Stomach smooth muscle (tissue), 2 donors: ENCODE measurements around the gene ZBTB8B.
"Not testable (repeated sequence)": the region's sequence is repeated elsewhere in the genome, so short reads cannot be mapped to it uniquely, and the experiment has no call there.

Source experiments
- H3K27ac ChIP-seq: one replicate; pipeline ENCODE4 v1.7.0; 2013; ENCODE audit warnings: mild to moderate bottlenecking, low read length, inconsistent platforms
- H3K27me3 ChIP-seq, 2 donors: one replicate each; pipeline ENCODE4 v1.7.0; 2013; ENCODE audit warnings: low read length in 2 of 2; ENCODE audit not compliant: insufficient read depth in 2 of 2, control insufficient read depth in 1 of 2
- H3K36me3 ChIP-seq, 2 donors: one replicate each; pipeline ENCODE4 v1.7.0; 2013; ENCODE audit warnings: low read length in 2 of 2; ENCODE audit not compliant: control insufficient read depth in 2 of 2, insufficient read depth in 2 of 2
- H3K4me1 ChIP-seq: one replicate; pipeline ENCODE4 v1.7.0; 2013; ENCODE audit warnings: low read length; ENCODE audit not compliant: control insufficient read depth, insufficient read depth
- H3K4me3 ChIP-seq, 2 donors: one replicate each; pipeline ENCODE4 v1.7.0; 2013; ENCODE audit warnings: low read length in 2 of 2
- H3K9ac ChIP-seq, 2 donors: one replicate each; pipeline ENCODE4 v1.7.0; 2013; ENCODE audit warnings: low read length in 2 of 2, mild to moderate bottlenecking in 1 of 2
- H3K9me3 ChIP-seq, 2 donors: one replicate each; pipeline ENCODE4 v1.7.0; 2013; ENCODE audit warnings: low read length in 2 of 2; ENCODE audit not compliant: control insufficient read depth in 2 of 2
- donor health status: healthy.
- donor health status: Pancreatic carcinoma.

Gene ZBTB8B

GRCh38 chr1:32464716-32465577, at the start of gene ZBTB8B:
TSS of gene ZBTB8B (plus strand) at chr1:32465072. CDS start at chr1:32470625, 5,553 bp downstream.
- peak within 1 kb of the TSS in 1 of 2 donors; percentile 6 for H3K9ac ChIP-seq
- no peaks in the 10 kb centered on the region for H3K36me3 ChIP-seq
- no peaks in the 10 kb centered on the region for H3K9me3 ChIP-seq
- H3K4me1 ChIP-seq: peaks cover 14% of the 10 kb centered on the region
- no peak within 1 kb of the TSS for H3K27ac ChIP-seq
- H3K27me3 ChIP-seq: peaks cover 18 to 35% of the 10 kb centered on the region in 2 donors
- H3K4me3 ChIP-seq: peak within 1 kb of the TSS; percentile 74 to 85

GRCh38 chr1:32421775-32422174, 43.1 kb upstream of the ZBTB8B start:
- H3K9me3 ChIP-seq: no peaks in the 10 kb centered on the region
- H3K4me1 ChIP-seq: peaks cover 6% of the 10 kb centered on the region
- H3K36me3 ChIP-seq: no peaks in the 10 kb centered on the region
- H3K27ac ChIP-seq: no peak overlapping the region
- H3K9ac ChIP-seq: no peak overlapping the region
- no peak overlapping the region for H3K4me3 ChIP-seq
- H3K27me3 ChIP-seq: peaks cover 22 to 26% of the 10 kb centered on the region in 2 donors

DNA sequence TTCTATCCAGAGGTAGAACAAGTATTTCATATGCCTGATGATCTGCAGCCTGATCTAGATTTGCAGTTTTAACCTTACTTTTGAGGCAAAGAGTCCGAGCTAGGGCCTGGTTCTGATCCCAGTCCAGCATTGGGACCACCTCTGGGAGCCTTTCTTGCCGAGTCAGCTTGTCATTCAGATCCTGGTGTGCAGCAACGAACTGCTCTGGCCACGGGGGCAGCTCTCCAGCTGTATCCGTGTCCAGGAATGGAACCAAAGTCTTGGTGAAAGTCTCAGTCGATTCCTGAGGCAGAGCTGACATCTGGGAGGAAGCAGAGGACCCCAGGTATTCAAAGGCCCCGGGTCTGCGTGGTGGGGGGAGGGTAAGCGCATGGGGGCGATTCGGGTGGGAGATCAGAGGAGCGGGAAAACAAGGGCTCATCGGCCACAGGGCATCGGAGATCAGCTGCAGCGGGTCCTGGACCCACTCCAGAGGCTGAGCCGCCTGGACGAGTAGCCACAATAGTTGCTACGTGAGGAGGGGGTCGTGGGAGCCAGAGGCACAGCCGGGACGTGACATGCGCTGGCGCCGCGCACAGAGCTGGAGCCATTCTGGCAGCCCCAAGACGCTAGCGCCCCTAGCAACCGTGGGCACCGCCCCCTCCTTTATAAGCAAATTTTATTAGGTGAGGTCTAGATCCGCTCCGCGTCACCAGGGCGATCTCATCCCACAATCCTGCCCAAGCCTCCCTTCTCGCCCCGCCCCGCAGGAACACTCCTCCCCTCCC, 38.2 kb upstream of the ZBTB8B start:
- H3K4me3 ChIP-seq: peak overlapping the region in 1 of 2 donors; percentile 44

DNA sequence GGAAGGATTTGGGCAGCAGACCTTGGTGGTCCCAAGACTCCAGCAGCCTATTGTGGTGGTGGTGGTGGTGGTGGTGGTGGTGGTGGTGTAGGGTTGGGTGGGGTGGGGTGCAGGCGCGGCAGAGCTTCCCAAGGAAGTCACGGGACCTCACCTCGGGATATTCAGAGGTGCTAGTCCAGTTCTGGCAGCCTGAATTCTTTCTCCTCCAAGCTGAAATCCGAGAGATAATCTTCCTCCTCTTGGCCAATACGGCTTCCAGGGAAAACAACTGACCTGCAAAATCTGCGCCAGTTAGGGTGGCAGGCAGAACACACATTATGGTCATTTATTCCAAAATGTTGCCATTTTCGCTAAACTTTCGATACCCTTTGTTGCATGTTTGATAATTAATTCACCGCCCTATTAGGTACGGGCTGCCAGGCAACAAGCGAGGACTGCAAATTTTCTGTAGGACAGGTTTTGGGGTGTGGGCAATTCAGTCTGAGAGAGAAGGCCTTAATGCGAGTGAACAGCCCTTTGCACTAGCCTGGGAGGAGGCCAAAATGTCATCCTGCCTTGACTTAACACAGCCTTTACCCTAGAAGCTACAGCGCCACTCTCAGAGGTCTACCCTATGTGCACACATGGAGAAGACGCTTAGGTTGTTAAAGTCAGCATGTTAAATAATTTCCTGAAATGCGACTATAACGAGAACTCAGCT, 37.5 kb upstream of the ZBTB8B start:
- H3K9me3 ChIP-seq: no peaks in the 10 kb centered on the region
- no peaks in the 10 kb centered on the region for H3K36me3 ChIP-seq
- no peak overlapping the region for H3K9ac ChIP-seq
- no peak overlapping the region for H3K27ac ChIP-seq
- H3K4me1 ChIP-seq: peaks cover 9% of the 10 kb centered on the region
- H3K27me3 ChIP-seq: peaks cover 23 to 33% of the 10 kb centered on the region in 2 donors
- no peak overlapping the region for H3K4me3 ChIP-seq

More for the DNA sequence above, 38.2 kb upstream of the ZBTB8B start:
- H3K9me3 ChIP-seq: no peaks in the 10 kb centered on the region
- H3K4me1 ChIP-seq: peaks cover 9% of the 10 kb centered on the region
- H3K36me3 ChIP-seq: no peaks in the 10 kb centered on the region
- H3K27me3 ChIP-seq: peaks cover 23 to 33% of the 10 kb centered on the region in 2 donors
- H3K27ac ChIP-seq: no peak overlapping the region
- H3K9ac ChIP-seq: no peak overlapping the region

- no peaks in the 10 kb centered on the region for H3K36me3 ChIP-seq
- H3K4me3 ChIP-seq: no peak overlapping the region
- no peak overlapping the region for H3K27ac ChIP-seq
- H3K9me3 ChIP-seq: no peaks in the 10 kb centered on the region
- H3K9ac ChIP-seq: no peak overlapping the region
- peaks cover 1 to 6% of the 10 kb centered on the region in 2 donors for H3K27me3 ChIP-seq
- peaks cover 1% of the 10 kb centered on the region for H3K4me1 ChIP-seq
Observed at GRCh38 chr1:32431736-32432400, 33.0 kb upstream of the ZBTB8B start.

DNA sequence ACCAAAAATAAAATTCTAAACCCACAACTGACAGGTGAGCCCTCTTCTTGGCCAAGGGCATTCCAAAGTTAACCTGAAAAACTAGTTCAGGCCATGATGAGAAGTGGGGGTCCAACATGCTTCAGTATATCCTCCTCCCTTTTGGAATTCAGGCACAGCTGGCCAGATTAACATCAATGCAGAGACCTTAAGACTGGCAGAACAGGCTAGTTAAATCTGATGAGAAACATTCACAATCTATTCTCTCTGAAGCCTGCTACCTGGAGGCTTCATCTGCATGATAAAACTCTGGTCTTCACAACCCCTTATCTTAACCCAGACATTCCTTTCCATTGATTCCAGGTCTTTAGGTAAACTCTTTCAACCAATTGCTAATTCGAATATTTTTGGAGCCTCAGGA, 26.7 kb upstream of the ZBTB8B start:
- H3K27me3 ChIP-seq: peaks cover 0 to 7% of the 10 kb centered on the region in 2 donors
- no peak overlapping the region for H3K4me3 ChIP-seq
- H3K9ac ChIP-seq: no peak overlapping the region
- H3K27ac ChIP-seq: no peak overlapping the region
- H3K9me3 ChIP-seq: peaks cover 4 to 5% of the 10 kb centered on the region in 2 donors
- H3K4me1 ChIP-seq: no peaks in the 10 kb centered on the region
- no peaks in the 10 kb centered on the region for H3K36me3 ChIP-seq

- not testable (repeated sequence) for H3K36me3 ChIP-seq, H3K9ac ChIP-seq, H3K4me3 ChIP-seq
Observed at GRCh38 chr1:32438777-32439176, 26.1 kb upstream of the ZBTB8B start.

GRCh38 chr1:32441467-32441866, 23.4 kb upstream of the ZBTB8B start:
- not testable (repeated sequence) for H3K36me3 ChIP-seq, H3K27me3 ChIP-seq, H3K9ac ChIP-seq, H3K4me3 ChIP-seq, H3K4me1 ChIP-seq, H3K9me3 ChIP-seq, H3K27ac ChIP-seq

More at GRCh38 chr1:32438777-32439176, 26.1 kb upstream of the ZBTB8B start:
- H3K4me1 ChIP-seq, H3K9me3 ChIP-seq, H3K27ac ChIP-seq, H3K27me3 ChIP-seq: not testable (repeated sequence)

GRCh38 chr1:32447469-32448185, 17.2 kb upstream of the ZBTB8B start:
- Histone ChIP-seq H3K4me1 (peaks cover 4% of the 10 kb centered on the region), H3K27me3 (no peaks in the 10 kb centered on the region), H3K9ac (peak overlapping the region in 1 of 2 donors; percentile 13), H3K4me3 (peak overlapping the region; percentile 40 to 68), H3K9me3 (no peaks in the 10 kb centered on the region), H3K27ac (no peak overlapping the region), H3K36me3 (no peaks in the 10 kb centered on the region)
